ENCODE measurements around the gene OR2L2.
"Not testable (repeated sequence)": the region's sequence is repeated elsewhere in the genome, so short reads cannot be mapped to it uniquely, and the experiment has no call there.

The OR2L2 gene, protein sequence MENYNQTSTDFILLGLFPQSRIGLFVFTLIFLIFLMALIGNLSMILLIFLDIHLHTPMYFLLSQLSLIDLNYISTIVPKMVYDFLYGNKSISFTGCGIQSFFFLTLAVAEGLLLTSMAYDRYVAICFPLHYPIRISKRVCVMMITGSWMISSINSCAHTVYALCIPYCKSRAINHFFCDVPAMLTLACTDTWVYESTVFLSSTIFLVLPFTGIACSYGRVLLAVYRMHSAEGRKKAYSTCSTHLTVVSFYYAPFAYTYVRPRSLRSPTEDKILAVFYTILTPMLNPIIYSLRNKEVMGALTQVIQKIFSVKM

DNA sequence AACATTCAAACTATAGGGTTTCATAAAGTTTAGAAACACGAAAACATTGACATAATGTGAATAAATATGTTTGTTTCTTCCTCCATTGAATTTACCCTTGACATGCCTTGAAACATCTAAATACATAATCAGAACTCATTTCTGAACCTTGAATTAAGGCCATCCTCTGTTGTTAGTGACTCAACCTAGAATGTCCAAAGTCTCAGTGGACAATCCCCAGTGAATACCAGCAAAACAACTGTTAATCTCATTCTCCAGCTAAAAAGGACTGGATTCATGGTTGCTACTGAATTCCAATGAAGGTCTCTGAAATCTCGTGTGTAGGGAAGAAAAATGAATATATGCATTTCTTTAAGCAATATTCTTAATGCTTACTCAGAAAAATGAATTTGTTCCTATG lies at the start of gene OR2L2:
Gene OR2L2, plus strand, starts transcription at position 301 of the 400 bp plus-strand sequence. CDS start 8,198 bp downstream, outside the sequence.
- DNase-seq, result no peak

DNA sequence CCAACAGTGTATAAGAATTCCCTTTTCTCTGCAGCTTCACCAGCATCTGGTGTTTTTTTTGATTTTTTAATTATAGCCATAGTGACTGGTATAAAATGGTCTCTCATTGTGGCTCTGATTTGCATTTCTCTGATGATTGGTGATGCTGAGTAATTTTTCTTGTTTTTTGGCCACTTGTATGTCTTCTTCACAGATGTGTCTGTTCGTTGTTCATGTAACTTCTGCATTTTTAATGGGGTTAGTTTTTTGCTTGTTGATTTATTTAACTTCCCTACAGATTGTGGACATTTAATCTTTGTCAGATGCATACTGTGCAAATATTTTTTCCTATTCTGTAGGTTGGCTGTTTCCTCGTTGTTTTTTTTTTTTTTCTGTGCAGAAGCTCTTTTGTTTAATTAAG lies 36.9 kb upstream of the OR2L2 start:
- no peak for DNase-seq

DNA sequence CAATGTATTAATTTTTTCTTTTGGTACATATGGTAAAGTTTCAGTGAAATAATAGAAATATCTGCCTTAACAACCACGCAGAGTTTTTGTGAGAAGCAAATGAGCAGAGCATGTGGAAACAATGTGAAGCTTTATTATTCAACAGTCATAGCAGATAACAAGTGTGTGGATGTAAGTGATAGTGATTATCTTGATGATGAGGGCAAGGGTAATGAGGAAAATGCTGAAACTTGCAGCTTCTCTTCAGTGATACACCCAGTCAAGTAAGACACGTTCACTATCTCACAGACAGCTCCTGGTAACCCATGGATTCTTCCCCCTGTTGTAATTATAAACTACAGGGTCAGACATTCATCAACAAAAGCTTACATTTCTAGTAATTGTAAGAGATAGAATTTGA lies 31.1 kb upstream of the OR2L2 start:
- DNase-seq, result no peak

DNA sequence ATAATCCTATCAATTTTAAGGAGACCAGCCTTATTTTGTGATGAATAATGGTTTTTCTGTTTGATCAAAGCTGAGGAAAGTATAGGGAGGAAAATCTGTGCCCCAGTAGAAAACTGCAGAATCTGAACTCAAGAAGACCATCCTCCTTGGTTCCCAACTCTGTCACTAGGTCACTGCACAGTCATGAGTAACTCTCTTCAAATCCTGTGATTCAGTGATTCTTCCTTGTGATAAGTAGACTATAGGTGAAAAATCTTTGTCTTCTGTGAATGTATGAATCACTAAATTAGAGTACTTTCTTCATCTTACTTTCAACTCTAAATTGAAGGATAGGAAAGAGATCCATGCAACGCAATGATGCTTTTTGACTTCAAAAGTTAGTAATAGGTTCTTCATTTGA lies 29.7 kb upstream of the OR2L2 start:
- no peak for DNase-seq

DNA sequence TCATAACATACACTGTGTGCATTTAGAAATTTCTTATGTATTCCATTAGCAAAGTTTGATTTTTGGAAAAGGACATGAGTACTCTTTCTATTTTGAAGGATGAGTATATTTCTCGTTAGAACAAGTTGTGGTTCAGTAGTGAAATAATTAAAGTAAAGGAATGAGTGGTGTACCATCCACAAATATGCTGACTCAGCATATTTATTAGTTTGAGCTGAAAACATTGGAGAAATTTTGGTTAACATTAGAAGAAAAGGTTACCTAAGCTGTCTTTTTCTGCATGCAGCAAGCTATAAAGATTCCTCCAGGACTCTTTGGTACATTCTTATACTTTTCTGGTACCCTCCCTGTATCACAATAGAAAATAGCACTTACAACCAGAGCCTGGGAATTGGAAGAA lies 22.1 kb upstream of the OR2L2 start:
- DNase-seq, result no peak

DNA sequence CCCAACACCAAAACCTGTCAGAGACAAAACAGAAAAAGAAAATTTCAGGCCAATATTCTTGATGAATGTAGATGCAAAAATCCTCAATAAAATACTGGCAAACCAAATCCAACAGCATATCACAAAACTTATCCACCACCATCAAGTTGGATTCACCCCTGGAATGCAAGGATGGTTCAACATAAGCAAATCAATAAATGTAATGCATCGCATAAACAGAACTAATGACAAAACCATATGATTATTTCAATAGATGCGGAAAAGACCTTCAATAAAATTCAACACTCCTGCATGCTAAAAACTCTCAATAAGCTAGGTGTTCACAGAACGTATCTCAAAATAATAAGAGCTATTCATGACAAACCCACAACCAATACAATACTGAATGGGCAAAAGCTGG lies 20.2 kb upstream of the OR2L2 start:
- DNase-seq, result no peak

DNA sequence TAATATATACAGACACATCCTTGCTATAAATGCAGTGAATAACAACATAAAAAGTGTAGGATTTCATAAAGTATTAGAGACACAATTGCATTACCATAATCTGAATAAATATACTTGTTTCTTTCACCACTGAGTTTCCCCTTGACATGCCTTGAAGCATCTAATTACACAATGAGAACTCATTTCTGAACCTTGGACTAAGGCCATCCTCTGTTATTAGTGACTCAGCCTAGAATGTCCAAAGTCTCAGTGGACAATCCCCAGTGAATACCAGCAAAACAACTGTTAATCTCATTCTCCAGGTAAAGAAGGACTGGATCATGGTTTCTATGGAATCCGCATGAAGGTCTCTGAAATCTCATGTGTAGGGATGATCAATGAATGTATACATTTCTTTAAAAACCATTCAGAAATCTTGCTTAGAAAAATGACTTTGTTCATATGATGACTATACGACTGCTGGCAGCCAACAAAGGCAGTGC lies 16.6 kb upstream of the OR2L2 start, which contains the start of gene OR2L5:
Gene OR2L5, plus strand, starts transcription at position 432 of the 482 bp plus-strand sequence. CDS start 8,288 bp downstream, outside the sequence.
- DNase-seq, result no peak

DNA sequence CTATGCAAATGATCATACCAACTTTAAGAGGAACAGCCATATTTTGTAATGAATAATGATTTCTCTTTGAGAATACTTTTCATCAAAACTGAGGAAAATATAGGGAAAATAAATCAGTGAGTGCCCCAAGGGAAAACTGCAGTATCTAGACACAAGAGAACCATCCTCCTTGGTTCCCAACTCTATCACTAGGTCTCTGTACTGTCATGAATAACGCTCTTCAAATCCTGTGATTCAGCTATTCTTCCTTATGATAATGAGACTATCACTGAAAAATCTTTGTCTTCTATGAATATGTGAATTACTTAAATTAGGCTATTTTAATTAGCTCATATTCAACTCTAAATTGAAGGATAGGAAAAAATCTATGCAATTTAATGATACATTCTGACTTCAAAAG lies 14.1 kb upstream of the OR2L2 start:
- no peak for DNase-seq

DNA sequence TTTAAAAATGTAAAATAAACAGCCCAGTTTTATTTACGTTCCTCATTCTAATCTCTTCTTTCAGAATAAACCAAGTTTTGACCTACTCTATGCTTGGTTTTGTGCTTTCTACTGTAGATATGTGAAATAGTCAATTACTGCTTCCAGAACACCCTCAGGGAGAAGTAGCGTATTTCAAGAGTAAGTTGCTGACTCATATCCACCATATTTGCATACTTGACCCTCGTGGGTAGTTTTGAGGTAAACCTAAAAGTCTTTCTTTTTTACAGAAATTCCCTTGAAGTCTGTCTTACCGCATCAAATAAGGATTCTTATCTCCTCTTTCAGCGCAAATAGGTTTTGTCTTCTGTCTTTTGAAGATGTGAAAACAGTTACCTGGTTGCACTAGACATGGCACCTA lies 15.3 kb downstream of the OR2L2 start:
- DNase-seq, result no peak

DNA sequence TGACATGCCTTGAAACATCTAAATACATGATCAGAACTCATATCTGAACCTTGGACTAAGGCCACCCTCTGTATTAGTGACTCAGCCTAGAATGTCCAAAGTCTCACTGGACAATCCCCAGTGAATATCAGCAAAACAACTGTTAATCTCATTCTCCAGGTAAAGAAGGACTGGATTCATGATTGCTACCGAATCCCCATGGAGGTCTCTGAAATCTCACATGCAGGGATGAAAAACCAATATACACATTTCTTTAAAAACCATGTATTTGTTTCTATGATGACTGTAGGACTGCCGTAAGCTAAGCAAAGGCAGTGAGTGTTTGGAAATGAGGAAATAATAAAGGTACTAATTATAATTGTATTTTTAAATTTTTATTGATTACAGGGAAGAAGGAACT lies 16.7 kb downstream of the OR2L2 start, which contains the start of gene OR2L3:
Gene OR2L3, plus strand, starts transcription at position 301 of the 400 bp plus-strand sequence. CDS start 13,846 bp downstream, outside the sequence.
- no peak for DNase-seq

DNA sequence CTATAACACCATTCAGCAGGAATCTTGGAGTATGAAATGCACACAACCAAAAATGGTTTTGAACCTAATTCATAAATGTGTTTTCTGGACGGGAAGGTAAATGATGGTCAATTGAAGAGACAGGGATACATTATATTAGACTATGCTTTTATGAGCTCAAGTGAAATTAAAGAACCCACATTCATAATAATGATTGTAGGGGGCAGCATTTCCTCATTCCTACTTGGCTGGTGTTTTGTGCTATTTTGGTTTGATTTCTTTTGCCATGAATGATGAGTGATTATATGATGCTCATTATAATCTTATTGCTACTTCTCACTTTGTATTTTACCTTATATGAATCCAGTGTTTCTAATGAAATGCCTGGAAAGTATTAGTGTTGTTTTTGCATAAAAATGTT lies 17.1 kb downstream of the OR2L2 start:
- no peak for DNase-seq

DNA sequence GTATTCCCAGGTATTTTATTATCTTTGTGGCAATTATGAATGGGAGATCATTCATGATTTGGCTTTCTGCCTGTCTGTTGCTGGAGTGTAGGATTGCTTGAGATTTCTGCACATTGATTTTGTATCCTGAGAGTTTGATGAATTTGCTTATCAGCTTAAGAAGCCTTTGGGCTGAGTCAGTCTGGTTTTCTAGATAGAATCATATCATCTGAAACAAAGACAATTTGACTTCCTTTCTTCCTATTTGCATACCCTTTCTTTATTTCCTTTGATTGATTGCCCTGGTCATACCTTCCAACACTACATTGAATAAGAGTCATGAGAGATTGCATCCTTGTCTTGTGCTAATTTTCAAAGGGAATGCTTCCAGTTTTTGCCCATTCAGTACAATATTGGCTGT lies 24.8 kb downstream of the OR2L2 start:
- DNase-seq, result no peak

DNA sequence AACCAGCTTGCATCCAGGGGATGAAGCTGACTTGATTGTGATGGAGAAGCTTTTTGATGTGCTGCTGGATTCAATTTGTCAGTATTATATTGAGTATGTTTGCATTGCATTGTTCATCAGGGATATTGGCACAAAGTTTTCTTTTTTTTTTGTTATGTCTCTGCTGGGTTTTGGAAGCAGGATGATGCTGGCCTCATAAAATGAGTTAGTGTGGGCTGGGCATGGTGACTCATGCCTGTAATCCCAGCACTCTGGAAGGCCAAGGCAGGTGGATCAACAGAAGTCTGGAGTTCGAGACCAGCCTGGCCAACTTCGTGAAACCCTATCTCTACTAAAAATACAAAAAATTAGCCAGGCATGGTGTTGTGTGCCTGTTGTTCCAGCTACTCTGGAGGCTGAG lies 25.4 kb downstream of the OR2L2 start:
- no peak for DNase-seq

DNA sequence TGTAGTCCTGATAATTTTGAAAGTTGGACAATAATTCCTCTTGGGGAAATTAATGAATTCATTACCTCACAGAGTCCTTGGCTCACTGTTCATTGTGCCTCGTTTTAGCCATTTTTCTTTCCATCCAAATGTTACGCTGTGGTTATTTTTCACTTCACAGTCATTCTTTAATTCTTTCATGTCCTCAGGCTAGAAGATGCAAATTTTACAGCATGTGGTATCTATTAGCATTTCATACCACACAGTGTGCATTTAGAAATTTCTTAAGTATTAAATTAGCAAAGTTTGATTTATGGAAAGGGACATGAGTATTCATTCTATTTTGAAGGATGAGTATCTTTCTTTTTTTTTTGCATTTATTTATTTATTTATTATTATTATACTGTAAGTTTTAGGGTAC lies 35.2 kb downstream of the OR2L2 start:
- no peak for DNase-seq

DNA sequence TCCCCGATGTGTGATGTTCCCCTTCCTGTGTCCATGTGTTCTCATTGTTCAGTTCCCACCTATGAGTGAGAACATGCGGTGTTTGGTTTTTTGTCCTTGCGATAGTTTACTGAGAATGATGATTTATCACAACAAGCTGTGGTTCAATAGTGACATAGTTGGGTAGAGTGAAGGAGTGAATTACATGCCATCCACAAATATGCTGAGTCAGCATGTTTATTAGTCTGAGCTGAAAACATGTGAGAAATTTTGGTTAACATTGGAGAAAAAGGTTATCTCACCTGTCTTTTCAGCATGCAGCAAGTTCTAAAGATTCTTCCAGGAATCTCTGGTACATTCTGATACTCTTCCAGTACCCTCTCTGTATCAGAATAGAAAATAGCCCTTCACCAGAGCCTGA lies 35.7 kb downstream of the OR2L2 start:
- DNase-seq, result no peak

DNA sequence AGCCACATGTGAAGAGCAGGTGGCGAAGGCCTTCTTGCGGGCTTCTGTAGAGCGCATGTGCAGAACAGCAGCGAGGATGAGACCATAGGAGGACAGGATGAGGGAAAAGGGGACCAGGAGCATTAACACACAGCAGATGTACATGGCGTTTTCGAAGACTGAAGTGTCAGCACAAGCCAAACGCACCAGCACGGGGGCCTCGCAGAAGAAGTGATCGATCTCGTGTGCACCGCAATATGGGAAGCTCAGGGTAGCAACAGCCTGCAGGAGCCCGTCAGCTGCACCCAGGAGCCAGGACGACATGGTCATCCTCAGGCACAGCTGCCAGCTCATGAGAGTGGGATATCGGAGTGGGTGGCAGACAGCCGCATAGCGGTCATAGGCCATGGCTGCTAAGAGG lies 54.0 kb downstream of the OR2L2 start:
- DNase-seq, result not testable (repeated sequence)

All from CD4-positive, alpha-beta T cell treated with Interleukin-17A for 1 hour (primary cell).